Right lobe of liver (tissue), 4 donors: ENCODE measurements around the gene RASSF10.

Source experiments
- CTCF ChIP-seq, 4 donors: fragments of 200-600 bp in 3 of 4; fragments of 450-650 bp in 1 of 4; IDR thresholded peaks; one replicate each; pipeline versions ENCODE4 v1.5.1 to v1.8.0; 2016 to 2022; ENCODE audit warnings: antibody characterized with exemption in 4 of 4, mild to moderate bottlenecking in 2 of 4
- POLR2A ChIP-seq: fragments of 450-650 bp; IDR thresholded peaks from one replicate; pipeline ENCODE4 v1.6.1; 2017; ENCODE audit warnings: antibody characterized with exemption, mild to moderate bottlenecking
- donor health status: DM: no; HTN: no; CAD: no.
- donor health status: DM: no; HTN: no; CAD: no.
- donor health status: DM: no; HTN: yes; CAD: no.

DNA sequence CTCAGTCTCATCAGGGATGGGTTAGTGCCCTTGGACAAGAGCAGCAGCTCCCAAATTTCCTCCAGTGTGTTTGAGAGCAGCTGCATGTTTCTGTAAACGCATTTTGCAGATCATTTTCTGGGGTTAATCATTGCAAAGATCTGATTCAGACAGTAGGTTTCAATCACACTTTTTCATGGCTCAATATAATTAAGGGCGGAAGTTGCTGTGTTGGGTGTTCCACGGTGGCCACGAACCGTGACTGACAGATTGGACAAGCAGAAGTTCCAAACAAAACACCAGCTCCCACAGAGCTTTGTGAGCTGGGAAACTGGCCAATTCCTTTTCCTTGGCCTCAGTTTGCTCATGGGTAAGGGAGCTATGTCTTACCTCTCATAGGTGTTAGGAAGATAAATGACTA, 8.4 kb upstream of the RASSF10 start:
- no peak for TF ChIP-seq CTCF (IDR thresholded peaks at IDR 0.05)
- no peak for TF ChIP-seq POLR2A
